NCI-H748 treated with DMSO at 0.1 percent for 48 hours (cell line): ENCODE data around the gene LMX1A.

Experiments used
- DNase-seq: peaks from one replicate; lab custom pipeline; 2025; lab: John Stamatoyannopoulos, UW

Gene LMX1A

GRCh38 chr1:165325460-165326203, 30.9 kb downstream of the LMX1A start:
- DNase-seq, result no peak

- DNase-seq, result no peak
Observed at GRCh38 chr1:165324050-165324449, 32.5 kb downstream of the LMX1A start.

- no peak for DNase-seq
Observed at GRCh38 chr1:165317612-165318011, 38.9 kb downstream of the LMX1A start.

GRCh38 chr1:165316153-165316772, 40.3 kb downstream of the LMX1A start:
- DNase-seq, result no peak

- no peak for DNase-seq
Observed at GRCh38 chr1:165315481-165315880, 41.0 kb downstream of the LMX1A start.

GRCh38 chr1:165313903-165314302, 42.6 kb downstream of the LMX1A start:
- no peak for DNase-seq

- no peak for DNase-seq
Observed at GRCh38 chr1:165312591-165312990, 43.9 kb downstream of the LMX1A start.

- no peak for DNase-seq
Observed at GRCh38 chr1:165306543-165307434, 49.7 kb downstream of the LMX1A start.

GRCh38 chr1:165303386-165303785, 53.1 kb downstream of the LMX1A start:
- no peak for DNase-seq

GRCh38 chr1:165300400-165300903, 56.1 kb downstream of the LMX1A start:
- no peak for DNase-seq

GRCh38 chr1:165298203-165298820, 58.2 kb downstream of the LMX1A start:
- no peak for DNase-seq

GRCh38 chr1:165296205-165296604, 60.3 kb downstream of the LMX1A start:
- no peak for DNase-seq

GRCh38 chr1:165290148-165290547, 66.4 kb downstream of the LMX1A start:
- no peak for DNase-seq

GRCh38 chr1:165289556-165289955, 67.0 kb downstream of the LMX1A start:
- no peak for DNase-seq

GRCh38 chr1:165288350-165289120, 68.0 kb downstream of the LMX1A start:
- DNase-seq, result peak; percentile 39

GRCh38 chr1:165287781-165288180, 68.7 kb downstream of the LMX1A start:
- DNase-seq, result no peak

GRCh38 chr1:165287329-165287728, 69.2 kb downstream of the LMX1A start:
- no peak for DNase-seq

- DNase-seq, result peak; percentile 9
Observed at GRCh38 chr1:165284454-165284853, 72.1 kb downstream of the LMX1A start.

- DNase-seq, result no peak
Observed at GRCh38 chr1:165281207-165281901, 75.2 kb downstream of the LMX1A start.

GRCh38 chr1:165279882-165280281, 76.6 kb downstream of the LMX1A start:
- DNase-seq, result no peak

- DNase-seq, result no peak
Observed at GRCh38 chr1:165276314-165276713, 80.2 kb downstream of the LMX1A start.
